GM20000 (cell line): ENCODE measurements around the gene AASDHPPT.

Source experiments
- DNase-seq: peaks from one replicate; pipeline ENCODE4 v3.0.0; 2012; ENCODE audit warnings: low spot score
- CTCF ChIP-seq: IDR thresholded peaks from 2 replicates; pipeline ENCODE4 v1.5.1; 2012; ENCODE audit warnings: mild to moderate bottlenecking, control low read depth; ENCODE audit errors: extremely low read depth, missing control alignments

Gene AASDHPPT

GRCh38 chr11:106077609-106078455 lies at the start of gene AASDHPPT:
AASDHPPT (plus strand) TSS chr11:106077662; CDS start chr11:106077711, 49 bp downstream.
- no peak for DNase-seq
- TF ChIP-seq CTCF, result no peak

- no peak for DNase-seq
- TF ChIP-seq CTCF, result no peak
Measured at GRCh38 chr11:106030609-106031008, 46.9 kb upstream of the AASDHPPT start.

GRCh38 chr11:106031202-106031810 lies 46.2 kb upstream of the AASDHPPT start:
- TF ChIP-seq CTCF, result no peak
- DNase-seq, result no peak

GRCh38 chr11:106031936-106032335 lies 45.5 kb upstream of the AASDHPPT start:
- TF ChIP-seq CTCF, result no peak
- DNase-seq, result no peak

- no peak for DNase-seq
- no peak for TF ChIP-seq CTCF
Measured at GRCh38 chr11:106032861-106033260, 44.6 kb upstream of the AASDHPPT start.

GRCh38 chr11:106043540-106043939 lies 33.9 kb upstream of the AASDHPPT start:
- no peak for TF ChIP-seq CTCF
- DNase-seq, result no peak

GRCh38 chr11:106047631-106048030 lies 29.8 kb upstream of the AASDHPPT start:
- TF ChIP-seq CTCF, result no peak
- no peak for DNase-seq
